Measurements from ENCODE around the gene SLC22A1.
"Not testable (repeated sequence)": the region's sequence is repeated elsewhere in the genome, so short reads cannot be mapped to it uniquely, and the experiment has no call there.

SLC22A1 gene

DNA sequence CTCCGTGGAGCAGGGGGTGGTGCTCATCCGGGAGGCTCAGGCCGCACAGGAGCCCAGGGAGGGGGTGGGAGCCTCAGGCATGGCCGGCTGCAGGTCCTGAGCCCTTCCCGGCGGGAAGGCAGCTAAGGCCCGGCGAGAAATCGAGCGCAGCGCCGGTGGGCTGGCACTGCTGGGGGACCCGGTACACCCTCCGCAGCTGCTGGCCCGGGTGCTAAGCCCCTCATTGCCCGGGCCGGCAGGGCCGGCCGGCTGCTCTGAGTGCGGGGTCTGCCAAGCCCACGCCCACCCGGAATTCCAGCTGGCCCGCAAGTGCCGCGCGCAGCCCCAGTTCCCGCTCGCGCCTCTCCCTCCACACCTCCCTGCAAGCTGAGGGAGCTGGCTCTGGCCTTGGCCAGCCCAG lies 7.1 kb upstream of the SLC22A1 start:
- DNase-seq; in situ Hi-C loops (cut with HindIII; ENCODE audit: low pct_ligation_motif_present, low pct_unique_long_range_greater_than_20kb, low sequenced_read_pairs): not testable (repeated sequence)

DNA sequence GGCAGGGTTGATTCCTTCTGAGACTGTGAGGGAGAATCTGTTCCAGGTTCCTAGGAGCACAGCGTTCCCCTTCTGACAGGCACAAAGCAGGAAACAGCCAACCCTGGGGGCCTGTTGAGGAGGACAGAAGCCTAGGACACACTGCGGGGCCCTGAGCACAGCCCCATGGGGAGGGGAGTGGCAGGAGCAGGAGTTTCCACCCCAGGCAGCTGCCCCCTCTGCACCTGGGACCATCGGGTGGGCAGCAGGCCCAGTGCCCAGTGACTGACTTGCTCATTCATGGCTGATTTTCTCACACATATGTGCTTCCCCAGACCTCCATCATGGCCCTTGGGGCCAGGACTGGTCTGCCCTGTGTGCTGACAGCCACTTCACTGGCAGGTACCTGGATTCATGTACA lies 6.2 kb upstream of the SLC22A1 start:
- in situ Hi-C loops (cut with HindIII; ENCODE audit: low pct_ligation_motif_present, low pct_unique_long_range_greater_than_20kb, low sequenced_read_pairs) = no loop called here
- DNase-seq = no peak

DNA sequence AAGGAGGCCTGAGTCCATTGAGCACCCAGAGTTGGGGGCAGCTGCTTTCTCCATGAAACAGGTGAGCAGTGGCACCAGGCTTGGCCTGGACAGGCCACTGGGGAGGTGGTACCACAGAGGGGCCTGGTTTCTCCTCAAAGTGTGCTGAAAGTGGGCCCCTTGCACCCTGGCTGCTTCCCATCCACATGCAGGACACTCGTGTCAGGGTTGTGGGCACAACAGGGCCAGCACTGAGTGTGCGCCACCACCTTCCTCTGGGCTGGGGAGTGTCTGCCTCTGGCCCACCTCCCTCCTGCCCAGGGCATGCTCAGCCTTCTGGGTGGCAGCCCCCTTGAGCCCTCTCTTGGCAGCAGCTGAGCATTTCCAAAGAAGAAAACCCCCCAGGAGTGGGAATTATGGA lies 5.2 kb upstream of the SLC22A1 start:
- DNase-seq = no peak
- in situ Hi-C loops (cut with HindIII; ENCODE audit: low pct_ligation_motif_present, low pct_unique_long_range_greater_than_20kb, low sequenced_read_pairs) = no loop called here

DNA sequence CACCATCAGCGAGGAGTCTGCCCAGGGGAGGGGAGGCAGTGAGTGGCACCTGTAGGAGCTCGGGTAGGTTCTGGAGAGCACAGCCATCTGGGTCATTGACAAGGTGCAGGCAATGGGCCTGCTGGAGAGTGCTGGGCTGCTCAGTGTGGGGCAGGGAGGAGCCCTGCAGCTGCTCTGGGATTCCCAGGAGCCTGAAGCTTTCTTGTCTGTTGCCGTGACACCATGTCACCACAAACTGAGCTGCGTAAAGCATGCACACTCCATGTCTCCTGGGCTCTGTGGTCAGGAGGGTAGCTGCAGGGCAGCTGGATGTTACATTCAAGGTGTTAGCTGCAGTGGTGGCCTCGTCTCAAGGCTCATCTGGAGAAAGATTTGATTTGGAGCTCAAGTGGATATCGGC lies 4.5 kb upstream of the SLC22A1 start:
- no peak for DNase-seq

DNA sequence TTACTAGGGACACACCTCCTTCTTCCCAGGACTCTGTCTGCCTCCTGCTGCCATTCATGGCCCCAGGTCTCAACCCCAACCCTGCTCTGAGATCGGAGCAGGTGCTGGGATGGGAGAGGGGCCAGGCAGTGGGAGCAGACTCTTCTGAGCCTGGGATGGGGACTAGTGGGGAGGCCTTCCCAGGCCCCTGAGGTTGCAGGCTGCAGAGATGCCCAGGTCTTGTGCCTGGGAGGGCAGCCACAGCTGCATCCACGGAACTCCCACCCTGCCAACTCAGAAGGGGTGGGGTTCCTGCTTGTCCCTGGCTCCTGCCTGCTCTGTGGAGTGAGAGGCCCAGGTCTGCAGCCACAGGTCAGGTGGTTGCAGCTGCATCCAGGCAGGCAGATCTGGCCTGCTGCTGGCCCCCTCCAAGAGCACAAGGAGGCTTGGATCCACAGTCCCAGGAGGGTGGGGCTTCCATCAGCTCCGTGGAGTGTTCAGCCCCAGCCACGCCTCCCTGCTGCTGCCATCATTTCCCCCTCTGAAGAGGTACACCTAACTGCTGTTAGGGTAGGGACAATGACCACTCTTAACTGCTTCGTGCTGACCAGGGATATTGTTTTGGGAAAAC lies 2.9 kb upstream of the SLC22A1 start:
- DNase-seq = no peak
- in situ Hi-C loops (cut with HindIII; ENCODE audit: low pct_ligation_motif_present, low pct_unique_long_range_greater_than_20kb, low sequenced_read_pairs) = no loop called here

More for the DNA sequence above, 4.5 kb upstream of the SLC22A1 start:
- in situ Hi-C loops (cut with HindIII; ENCODE audit: low pct_ligation_motif_present, low pct_unique_long_range_greater_than_20kb, low sequenced_read_pairs) = no loop called here

DNA sequence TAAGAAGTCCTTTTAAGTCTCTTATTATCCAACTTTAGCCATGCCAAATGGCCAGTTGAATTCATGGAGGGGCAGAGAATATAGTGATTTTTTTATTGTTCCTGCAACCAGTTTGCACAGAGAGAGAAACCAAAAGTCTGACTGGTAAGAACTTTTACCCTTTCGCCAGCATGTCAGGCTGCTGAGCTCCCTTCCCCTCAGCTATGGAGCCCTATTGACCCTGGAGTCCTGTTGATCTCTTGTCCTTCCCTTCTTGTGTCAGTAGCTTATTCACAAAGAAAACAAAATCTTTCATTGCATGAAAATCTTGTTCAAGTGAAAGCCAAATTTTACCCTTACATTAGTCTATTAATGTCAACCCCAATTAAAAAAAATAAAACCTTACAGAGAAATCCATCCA lies 1.5 kb upstream of the SLC22A1 start:
- in situ Hi-C loops (cut with HindIII; ENCODE audit: low pct_ligation_motif_present, low pct_unique_long_range_greater_than_20kb, low sequenced_read_pairs) = no loop called here

DNA sequence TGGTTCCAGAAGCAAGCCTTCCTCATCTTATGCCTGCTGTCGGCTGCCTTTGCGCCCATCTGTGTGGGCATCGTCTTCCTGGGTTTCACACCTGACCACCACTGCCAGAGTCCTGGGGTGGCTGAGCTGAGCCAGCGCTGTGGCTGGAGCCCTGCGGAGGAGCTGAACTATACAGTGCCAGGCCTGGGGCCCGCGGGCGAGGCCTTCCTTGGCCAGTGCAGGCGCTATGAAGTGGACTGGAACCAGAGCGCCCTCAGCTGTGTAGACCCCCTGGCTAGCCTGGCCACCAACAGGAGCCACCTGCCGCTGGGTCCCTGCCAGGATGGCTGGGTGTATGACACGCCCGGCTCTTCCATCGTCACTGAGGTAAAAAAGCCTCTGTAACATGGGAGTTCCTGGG lies 366 bp downstream of the SLC22A1 start:
- DNase-seq = no peak
- in situ Hi-C loops (cut with HindIII; ENCODE audit: low pct_ligation_motif_present, low pct_unique_long_range_greater_than_20kb, low sequenced_read_pairs) = no loop called here

More for the DNA sequence above, 1.5 kb upstream of the SLC22A1 start:
- no peak for DNase-seq

DNA sequence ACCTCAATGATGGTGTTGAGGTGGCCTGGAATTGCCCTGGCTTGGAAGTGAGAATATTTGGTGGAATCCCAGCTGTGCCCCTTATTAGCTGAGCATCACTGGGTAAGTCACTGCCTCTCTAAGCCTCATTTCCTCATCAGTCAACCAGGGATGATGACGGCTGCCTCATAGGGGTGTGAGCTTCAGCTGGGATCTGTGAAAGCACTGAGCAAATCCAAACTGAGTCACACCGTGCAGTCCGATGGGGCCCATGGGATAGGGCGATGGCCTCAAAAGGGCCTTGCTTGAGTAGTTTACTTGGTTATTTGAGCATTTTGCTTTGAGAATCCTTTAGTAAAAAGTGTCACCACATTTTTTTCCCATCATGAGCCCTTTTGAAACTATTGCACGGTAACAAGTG lies 1.1 kb downstream of the SLC22A1 start:
- no peak for DNase-seq
- in situ Hi-C loops (cut with HindIII; ENCODE audit: low pct_ligation_motif_present, low pct_unique_long_range_greater_than_20kb, low sequenced_read_pairs) = no loop called here

DNA sequence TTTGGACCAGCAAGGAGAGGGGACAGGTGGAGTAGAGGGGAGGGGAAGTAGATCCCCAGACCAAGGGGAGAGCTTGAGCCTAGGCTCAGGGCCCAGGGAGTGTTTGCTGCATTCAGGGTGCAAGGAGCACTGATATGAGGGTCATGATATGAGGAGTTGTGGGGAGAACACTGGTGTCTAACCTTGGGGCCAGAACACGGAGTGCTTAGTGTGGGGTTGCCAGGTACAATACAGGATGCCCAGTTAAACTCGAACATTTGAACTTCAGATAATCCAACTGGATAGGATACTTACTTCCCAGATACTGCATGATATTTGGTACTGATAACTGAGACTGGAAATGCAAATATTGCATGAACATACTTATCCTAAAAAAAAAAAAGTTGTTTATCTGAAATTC lies 2.4 kb downstream of the SLC22A1 start:
- in situ Hi-C loops (cut with HindIII; ENCODE audit: low pct_ligation_motif_present, low pct_unique_long_range_greater_than_20kb, low sequenced_read_pairs) = no loop called here
- DNase-seq = no peak

DNA sequence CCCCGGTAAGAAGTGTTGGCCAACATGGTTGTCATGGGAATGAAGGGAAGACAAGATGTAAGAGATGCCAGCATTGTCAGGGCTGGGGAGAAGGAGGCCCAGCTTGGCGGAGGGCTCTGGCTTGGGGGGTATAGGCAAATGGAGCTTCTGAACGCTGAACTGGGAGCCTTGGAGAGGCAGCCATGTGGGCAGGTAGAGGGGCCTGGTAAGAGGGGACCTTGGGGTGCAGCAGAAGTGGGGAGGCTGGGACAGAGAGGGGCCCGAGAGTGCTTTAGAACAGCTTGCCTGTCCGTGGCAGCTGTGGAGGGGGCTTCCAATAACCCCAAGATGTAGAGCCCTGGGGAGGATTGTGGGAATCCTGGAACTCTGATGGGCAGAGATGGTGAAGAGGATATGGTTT lies 3.0 kb downstream of the SLC22A1 start:
- DNase-seq = no peak
- in situ Hi-C loops (cut with HindIII; ENCODE audit: low pct_ligation_motif_present, low pct_unique_long_range_greater_than_20kb, low sequenced_read_pairs) = no loop called here

DNA sequence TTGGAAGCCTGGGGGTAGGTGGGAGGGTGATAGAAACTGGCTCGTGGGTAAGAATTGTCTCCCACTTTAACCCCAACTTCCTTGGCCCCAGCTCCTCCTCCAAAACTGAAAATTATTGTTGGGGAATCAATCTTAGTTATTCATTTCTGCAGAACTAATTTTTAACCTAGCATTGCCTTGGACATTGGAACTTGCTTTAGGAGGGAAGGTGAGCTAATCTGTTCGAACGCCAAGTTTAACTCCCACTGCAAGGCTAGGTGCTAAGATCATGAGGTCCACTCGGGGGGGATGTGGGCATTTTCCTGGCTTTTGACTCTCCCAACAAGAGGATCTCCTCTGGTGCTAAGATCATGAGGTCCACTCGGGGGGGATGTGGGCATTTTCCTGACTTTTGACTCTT lies 3.5 kb downstream of the SLC22A1 start:
- DNase-seq; in situ Hi-C loops (cut with HindIII; ENCODE audit: low pct_ligation_motif_present, low pct_unique_long_range_greater_than_20kb, low sequenced_read_pairs): not testable (repeated sequence)

DNA sequence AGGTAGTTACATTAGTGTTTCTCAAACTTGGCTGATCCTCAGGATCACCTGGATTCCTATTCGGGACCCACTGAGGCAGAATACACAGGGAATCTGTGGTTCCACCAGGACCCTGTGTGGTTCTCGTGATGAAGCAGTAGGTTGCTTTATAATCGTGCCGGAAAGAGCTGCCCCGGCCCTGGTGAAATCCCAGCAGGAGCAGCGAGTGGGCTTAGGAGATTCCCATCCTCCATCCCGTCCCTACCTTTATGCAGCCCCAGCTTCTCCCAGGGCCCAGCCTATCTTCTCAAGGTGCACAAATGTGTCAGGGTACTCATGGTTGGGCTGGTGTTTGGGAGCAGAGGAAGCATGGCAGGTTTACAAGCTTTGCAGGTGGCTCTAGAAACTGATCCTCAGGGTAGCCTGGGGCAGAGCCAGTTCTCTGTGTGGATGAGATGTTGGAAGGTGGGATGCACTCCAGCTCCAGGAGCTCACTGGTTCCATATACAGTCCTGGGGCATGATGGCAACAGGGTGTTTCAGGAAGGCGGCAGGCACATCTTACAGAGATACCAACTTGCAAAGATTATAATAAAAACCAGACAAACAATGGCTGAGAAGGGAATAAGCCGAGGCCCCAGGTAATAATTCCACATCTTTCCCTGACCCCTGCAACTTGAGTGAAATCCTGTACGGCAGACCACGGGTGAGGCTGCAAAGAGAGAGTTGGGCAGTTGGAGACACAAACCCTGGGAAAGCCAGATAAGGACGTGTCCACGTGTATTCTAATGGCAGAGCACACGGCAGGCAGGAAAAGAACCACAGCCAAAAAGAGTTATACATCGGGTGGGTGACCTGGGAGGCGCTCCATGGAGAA lies 5.9 kb downstream of the SLC22A1 start:
- DNase-seq = no peak
- in situ Hi-C loops (cut with HindIII; ENCODE audit: low pct_ligation_motif_present, low pct_unique_long_range_greater_than_20kb, low sequenced_read_pairs) = no loop called here

DNA sequence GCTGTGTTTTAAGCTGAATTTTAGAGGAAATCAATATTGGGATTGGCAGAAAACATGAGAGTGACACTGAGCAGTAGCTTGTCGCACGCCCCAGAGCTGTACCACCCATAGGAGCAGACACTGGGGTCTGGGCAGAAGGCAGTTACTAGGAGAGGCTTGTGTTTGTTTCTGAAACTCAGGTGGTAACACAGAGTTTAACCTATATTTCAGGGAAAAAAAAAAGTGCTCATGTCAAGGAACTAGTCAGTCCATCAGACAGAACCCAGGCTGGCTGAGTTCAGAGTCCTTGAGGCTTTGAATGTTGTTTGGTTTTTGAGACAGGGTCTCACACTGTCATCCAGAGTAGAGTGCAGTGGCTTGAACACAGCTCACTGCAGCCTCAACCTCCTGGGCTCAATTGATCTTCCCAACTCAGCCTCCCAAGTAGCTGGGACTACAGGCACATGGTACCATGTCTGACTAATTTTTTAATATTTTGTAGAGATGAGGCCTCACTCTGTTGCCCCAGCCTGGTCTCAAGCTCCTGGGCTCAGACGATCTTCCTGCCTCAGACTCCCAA lies 6.6 kb downstream of the SLC22A1 start:
- in situ Hi-C loops (cut with HindIII; ENCODE audit: low pct_ligation_motif_present, low pct_unique_long_range_greater_than_20kb, low sequenced_read_pairs) = no loop called here
- no peak for DNase-seq

DNA sequence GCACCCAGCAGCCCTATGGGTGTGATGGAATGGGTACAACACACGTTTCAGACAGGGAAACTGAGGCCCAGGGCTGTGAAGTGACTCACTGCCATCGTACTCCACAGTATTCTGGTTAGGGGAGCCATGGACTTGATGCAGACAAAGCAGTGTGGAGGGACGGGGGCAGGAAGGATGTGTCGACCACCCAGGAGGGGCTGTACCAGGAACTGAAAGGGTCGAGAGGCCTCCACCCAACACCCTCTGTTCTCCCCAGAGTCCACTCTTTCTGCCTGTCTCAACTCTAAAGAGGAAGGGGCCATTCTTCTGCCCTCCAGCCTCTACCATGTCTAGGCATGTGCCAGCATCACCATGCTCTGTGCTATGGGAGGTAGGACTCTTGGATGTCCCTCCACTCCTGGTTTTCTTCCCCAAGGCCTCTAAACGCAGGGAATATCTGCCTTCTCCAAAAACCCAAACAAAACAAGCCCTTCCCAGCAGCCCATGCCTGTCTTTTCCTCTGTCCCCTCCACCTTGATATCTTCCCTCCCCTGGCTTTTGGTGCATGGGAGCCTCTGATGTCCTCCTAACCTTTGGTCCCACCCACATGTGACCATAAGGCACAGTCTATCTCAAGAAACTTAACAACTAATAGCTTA lies 7.4 kb downstream of the SLC22A1 start:
- DNase-seq = no peak
- in situ Hi-C loops (cut with HindIII; ENCODE audit: low pct_ligation_motif_present, low pct_unique_long_range_greater_than_20kb, low sequenced_read_pairs) = no loop called here

DNA sequence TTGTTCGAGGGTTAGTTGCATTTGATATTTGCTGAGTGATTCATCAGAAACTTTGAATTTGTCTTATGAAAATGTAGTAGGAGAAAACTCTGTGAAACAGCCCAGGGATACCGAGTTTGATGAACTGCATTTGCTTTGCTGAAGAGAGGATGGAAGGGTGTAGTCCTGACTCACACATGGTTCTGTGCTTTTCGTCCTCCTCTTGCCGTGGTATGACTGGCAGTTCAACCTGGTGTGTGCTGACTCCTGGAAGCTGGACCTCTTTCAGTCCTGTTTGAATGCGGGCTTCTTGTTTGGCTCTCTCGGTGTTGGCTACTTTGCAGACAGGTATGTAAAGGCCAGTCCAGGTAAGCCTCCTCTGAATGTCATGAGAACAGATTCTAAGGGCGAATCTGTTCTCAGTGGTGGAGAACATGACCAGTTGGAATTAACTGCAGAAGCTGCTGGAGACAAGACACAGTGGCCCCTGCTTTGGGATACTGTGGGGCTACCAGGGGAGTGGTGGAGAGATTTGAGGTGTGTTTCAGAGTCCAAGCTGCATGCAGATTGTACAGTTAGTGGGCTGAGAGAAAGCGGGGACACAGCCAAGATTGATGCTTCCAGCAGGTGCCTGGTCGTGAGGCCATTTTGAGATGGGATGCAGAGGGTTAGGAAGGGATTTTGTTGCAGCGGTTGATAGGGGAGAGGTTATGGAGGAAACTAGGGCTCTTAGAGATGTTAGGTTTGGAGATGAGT lies 8.4 kb downstream of the SLC22A1 start:
- in situ Hi-C loops (cut with HindIII; ENCODE audit: low pct_ligation_motif_present, low pct_unique_long_range_greater_than_20kb, low sequenced_read_pairs) = no loop called here
- DNase-seq = no peak

DNA sequence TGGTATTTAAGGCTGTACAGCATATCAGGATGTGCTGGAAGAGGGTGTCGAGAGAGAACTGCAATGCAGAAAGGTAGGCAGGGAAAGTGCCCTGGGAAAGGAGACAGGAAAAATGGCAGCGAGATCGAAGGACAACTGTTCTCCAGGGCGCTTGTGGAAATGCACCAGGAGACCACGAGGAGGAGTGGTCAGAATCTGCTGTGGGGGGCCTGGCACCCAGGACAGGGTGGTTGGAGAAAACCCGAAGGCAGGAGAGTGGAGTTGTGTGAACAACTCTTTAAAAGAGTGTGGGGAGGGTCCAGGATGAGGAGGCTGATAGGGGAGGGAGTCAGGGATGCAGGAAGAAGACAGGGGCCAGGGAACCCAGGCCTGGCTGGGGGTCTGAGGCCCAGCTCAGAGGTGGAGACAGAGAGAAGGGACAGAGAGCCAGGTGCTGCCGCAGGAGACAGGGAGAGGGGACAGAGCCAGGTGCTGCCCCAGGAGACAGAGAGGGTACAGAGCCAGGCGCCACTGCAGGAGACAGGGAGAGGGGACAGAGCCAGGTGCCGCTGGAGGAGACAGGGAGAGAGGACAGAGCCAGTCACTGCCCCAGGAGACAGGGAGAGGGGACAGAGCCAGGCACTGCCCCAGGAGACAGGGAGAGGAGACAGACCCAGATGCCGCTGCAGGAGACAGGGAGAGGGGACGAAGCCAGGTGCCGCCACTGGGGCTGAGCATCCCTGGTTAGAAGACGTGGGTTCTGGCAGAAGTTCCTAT lies 9.3 kb downstream of the SLC22A1 start:
- in situ Hi-C loops (cut with HindIII; ENCODE audit: low pct_ligation_motif_present, low pct_unique_long_range_greater_than_20kb, low sequenced_read_pairs) = no loop called here
- no peak for DNase-seq

DNA sequence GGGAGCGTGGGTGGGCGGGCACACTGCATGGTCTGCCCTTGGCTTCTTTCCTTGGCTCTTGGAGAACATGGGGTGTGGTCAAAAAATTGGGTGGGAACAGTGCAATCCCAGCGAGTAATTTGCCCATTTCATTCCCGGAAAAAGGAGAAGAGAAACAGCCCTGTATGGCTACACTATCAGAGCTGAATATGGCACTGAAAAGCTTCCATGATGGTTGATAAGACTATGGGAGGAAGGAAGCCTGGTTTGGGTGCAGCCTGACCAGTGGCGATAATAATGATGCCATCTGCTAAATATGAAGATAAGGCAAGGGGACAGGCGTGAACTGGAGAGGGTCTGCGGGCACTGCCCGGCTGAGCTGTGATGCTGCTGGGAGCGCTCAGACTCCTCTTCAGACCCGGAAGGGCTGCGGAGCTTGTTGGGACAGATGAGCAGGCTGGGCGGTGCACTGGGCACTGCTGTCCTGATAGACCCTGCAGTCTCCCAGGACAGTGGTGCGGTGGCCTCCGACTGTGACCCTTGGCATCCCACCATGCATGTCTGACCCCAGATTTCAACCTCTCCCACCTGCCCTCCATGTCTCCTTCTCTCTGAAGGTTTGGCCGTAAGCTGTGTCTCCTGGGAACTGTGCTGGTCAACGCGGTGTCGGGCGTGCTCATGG lies 10.2 kb downstream of the SLC22A1 start:
- no peak for DNase-seq
- in situ Hi-C loops (cut with HindIII; ENCODE audit: low pct_ligation_motif_present, low pct_unique_long_range_greater_than_20kb, low sequenced_read_pairs) = no loop called here

DNA sequence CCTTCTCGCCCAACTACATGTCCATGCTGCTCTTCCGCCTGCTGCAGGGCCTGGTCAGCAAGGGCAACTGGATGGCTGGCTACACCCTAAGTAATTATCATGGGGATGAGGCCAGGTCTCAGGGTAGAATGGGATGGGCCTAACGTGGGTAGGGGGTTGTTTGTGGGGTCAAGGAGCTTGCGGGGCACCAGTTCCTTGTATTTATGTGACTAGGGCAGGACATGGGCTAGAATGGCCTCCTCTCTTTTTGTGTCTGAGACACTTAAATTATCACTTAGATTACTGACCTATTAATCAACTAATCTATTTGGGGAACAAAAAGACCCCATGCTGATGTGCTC lies 10.7 kb downstream of the SLC22A1 start:
- DNase-seq = no peak
- in situ Hi-C loops (cut with HindIII; ENCODE audit: low pct_ligation_motif_present, low pct_unique_long_range_greater_than_20kb, low sequenced_read_pairs) = no loop called here
